Bone marrow (tissue), 2 donors: ENCODE measurements around the gene UBE4B.
A peak's percentile ranks its signal among the peaks of the same experiment; 100 is the strongest.
"Not testable (repeated sequence)": the region's sequence is repeated elsewhere in the genome, so short reads cannot be mapped to it uniquely, and the experiment has no call there.

Source experiments
- DNase-seq, 2 donors: peaks; one replicate each; lab custom pipeline; 2025; lab: John Stamatoyannopoulos, UW

Gene UBE4B

DNA sequence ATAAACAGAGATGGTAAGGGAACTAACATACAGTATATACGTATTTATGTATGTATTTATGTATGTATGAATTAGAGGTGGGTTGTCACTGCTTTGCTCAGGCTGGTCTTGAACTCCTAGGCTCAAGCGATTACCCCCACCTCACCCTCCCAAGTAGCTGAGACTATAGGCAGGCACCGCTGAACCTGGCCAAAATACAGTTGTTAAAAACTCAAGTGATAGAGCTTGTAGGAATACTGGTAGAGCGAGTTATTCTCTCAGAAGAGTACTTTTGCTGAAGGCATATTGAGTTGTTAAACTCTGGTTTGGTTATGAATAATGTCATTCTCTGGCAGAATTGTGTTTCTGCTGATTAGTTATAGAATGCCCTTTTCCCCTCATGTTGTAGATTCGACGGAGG, 38.9 kb downstream of the UBE4B start:
- DNase-seq: no peak

DNA sequence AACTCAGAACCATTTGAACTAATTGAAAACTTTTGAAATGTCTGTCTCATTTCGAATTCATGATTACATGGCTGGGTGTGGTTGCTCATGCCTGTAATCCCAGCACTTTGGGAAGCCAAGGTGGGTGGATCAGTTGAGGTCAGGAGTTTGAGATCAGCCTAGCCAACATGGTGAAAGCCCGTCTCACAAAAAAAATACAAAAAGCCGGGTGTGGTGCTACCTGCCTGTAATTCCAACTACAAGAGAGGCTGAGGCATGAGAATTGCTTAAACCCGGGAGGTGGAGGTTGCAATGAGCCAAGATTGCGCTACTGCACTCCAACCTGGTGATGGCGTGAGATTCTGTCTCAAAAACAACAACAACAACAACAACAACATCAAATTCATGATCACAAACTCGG, 40.6 kb downstream of the UBE4B start:
- not testable (repeated sequence) for DNase-seq

DNA sequence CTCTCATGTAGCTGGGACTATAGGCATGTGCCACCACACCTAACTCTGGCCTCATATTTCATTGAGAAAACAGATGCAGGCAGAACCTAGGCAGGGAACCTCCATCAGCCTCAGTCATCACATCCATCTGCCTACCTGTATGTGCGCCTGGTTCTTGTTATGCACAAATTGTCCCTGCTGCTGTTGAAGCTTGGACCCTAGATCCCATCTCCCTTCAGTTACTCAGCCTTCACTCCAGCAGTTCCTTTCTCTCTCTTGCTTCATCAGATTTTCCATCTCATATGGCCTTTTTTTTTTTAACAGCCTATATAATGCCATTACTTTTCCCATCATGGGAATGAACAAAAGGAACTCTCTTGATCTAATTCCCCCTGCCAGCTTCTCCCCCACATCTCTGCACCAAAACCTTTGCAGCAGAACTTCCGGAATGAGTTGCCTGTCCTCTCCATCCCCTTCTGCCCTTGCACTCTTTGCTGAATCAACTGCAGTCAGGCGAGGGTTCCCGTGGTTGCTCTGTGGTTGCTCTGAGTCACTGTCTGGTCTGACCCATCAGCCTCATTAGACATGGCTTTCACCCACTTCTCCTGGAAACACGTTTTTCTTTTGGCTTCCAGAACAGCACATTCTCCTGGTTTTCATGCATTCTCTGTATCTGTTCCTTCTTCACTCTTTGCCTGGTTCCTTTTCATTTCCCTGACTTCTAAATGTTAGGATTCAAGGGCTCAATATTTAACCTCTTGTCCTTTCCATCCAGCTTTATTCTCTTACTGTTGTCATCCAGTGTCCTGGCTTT, 41.5 kb downstream of the UBE4B start:
- DNase-seq: peak; percentile 21 to 96

DNA sequence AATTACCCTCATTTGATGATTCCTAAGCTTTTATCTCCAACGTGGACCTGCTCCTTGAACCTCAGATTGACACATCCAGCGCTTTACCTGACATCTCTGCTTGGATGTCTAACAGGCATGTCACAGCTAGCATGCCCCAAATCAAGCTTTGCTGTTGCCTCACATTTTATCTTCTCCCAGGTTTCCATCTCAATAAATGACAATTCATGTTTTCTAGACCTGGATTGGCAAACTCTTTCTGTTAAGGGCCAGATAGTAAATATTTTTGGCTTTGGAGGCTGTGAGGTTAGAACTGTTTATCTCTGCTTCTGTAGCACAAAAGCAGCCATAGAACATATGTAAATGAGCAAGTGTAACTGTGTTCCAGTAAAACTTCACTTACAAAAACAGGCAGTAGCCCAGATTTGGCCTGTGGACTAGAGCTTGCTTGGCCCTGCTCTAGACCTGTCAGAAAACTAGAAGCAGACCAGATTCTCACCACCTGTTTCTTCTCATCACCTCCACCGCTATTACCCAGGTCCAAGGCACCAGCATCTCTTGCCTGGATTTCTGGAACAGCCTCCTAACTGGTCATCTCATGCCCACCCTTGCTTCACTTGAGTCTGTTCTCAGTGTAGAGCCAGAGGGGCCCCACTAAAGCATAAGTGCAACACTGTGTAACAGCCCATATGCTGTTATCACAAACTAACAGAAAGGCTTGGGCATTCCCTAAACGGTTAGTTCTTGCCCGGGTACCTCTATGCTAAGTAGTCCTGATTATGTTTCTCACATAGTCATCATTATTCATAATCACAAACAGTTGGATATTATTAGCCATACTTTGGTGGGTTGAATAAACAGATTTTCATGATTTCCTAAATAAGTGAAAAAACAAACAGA, 42.3 kb downstream of the UBE4B start:
- DNase-seq: no peak

DNA sequence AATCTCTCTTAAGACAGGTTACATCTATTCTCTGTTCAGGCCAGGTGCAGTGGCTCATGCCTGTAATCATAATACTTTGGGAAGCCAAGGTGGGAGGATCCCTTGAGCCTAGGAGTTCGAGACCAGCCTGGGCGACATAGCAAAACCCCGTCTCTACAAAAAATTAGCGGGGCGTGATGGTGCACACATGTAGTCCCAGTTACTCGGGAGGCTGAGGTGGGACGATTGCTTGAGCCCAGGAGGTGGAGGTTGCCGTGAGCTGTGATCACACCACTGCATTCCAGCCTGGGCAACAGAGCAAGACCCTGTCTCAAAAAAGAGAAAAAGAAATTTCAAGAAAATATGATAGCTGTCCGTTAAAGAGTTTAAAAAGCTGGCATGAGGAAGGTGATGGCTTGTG, 43.0 kb downstream of the UBE4B start:
- DNase-seq: no peak

DNA sequence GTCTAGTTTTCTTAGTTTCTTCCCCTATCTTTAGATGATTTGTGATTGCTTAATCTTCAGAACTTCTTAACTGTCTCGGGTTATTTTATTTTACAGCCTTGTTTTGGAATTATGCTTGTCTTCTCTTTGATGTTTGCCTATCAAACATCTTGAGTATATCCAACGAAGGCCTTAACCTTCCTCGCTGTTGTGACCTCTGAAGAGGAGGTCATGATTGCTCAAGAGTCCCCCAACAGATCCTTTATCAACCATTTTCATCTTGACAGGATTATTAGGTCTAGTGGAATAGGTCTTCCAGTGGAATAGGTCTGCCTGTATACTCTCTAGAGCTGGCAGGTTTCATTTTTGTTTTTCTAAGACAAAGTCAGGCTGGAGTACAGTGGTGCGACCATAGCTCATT, 45.7 kb downstream of the UBE4B start:
- no peak for DNase-seq

DNA sequence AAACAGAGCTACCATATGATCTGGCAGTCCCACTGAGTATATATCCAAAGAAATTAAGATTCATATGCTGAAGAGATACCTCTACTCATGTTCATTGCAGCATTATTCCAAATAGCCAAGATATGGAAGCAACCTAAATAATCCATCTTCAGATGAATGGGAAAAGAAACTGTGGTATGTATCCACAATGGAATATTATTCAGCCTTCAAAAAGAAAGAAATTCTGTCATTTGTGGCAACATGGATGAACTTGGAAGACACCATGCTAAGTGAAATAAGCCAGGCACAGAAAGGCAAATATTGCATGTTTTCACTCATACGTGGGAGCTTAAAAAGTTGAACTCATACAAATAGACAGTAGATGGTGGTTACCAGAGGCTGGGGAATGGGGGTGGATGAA, 47.8 kb downstream of the UBE4B start:
- DNase-seq: no peak

DNA sequence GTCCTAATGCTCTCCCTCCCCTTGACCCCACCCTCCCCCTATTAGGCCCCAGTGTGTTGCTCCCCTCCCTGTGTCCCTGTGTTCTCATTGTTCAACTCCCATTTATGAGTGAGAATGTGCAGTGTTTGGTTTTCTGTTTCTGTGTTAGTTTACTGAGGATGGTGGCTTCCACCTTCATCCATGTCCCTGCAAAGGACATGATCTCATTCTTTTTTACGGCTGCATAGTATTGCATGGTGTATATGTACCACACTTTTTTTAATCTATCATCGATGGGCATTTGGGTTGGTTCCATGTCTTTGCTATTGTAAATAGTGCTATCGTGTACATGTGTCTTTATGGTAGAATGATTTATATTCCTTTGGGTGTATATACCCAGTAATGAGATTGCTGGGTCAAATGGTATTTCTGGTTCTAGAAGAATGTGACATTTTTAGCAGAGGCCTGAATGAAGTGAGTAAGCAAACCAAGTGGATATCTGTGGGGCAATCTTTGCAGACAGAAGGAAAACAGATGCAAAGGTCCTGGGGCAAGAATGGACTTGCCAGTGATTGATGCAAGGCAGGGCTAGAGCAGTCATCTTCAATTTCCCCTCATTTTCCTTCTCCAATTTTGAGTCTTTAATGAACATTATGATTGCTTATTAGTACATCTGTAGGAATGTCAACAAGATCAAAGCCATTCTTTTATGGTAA, 50.2 kb downstream of the UBE4B start:
- no peak for DNase-seq

DNA sequence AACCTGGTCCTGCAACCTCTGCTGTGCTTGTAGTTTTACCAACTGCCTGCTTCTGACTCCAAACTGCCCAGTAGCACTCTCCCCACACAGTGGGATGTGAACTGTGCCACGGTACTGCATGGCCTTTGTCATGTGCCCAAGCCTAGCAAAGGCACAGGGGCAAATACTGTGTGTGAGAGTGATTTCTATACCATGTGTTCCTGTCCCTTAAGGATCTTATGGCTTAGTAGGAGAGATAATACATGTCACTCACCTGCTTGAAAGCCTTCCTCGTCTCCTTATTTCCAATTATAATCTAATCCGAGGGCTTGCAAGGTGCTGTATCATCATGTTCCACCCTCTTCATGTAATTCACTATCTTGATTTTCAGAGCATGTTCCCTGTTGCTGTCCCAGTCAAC, 51.3 kb downstream of the UBE4B start:
- DNase-seq: no peak

DNA sequence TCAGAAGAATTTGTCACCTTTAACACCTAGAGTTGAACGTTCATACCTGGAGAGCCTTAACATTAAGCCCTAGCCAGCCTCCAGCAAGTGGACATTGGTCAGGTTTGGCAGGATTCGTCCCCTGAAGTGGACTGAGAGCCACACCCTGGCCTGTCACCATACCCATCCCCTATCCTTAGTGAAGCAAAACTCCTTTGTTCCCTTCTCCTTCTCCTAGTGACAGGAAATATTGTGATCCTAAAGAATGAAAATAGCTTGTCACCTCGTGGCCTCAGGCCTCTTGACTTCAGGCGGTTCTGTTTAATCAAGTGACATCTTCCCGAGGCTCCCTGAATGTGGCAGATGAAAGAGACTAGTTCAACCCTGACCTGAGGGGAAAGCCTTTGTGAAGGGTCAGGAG, 52.3 kb downstream of the UBE4B start:
- DNase-seq: no peak

DNA sequence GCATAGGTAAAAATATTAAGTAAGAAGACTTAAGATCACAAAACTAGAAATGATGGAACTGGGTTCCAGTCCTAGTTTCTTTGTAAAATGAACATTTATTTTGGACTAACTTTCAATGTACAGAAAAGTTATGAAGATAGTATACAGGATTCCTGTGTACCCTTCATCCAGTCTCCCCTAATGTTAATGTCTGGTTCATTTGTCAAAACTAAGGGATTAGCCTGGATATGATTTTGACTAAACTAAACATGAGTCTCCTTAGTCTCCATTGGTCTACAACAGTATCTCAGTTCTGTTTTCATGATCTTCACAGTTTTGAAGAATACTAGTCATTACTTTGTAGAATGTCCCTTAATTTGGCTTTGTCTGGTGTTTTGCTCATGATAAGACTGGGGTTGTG, 54.5 kb downstream of the UBE4B start:
- no peak for DNase-seq

DNA sequence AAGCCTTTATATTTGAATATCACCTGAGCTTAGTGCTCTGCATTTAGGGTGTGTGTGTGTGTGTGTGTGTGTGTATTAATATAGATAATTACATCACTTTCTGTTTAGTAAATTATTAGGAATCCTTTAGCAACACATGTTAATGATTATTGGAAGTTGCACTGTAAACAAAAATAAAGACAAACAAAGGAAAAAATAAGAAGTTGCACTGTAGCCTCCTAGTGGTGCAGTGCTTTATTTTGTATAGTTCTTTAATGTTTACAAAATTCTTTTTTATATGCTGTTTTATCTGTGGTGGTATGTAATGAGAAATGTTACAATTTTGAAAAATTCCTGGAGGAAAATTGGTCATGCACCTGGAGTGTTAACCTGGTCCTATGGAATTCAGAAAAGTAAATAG, 69.2 kb downstream of the UBE4B start:
- DNase-seq: no peak

DNA sequence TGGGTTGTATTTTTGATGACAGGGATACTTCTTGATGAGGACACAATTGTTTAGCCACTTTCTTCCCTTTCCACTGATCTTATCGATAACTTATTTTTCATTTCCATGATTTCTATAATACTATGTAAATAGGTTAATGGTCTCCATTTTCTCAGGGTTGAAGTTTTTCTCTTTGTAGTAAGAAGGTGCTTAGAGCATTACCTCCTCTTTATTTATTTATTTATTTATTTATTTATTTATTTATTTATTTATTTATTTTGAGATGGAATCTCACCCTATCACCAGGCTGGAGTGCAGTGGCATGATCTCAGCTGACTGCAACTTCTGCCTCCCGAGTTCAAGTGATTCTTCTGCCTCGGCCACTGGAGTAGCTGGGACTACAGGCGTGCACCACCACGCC, 70.4 kb downstream of the UBE4B start:
- DNase-seq: no peak

DNA sequence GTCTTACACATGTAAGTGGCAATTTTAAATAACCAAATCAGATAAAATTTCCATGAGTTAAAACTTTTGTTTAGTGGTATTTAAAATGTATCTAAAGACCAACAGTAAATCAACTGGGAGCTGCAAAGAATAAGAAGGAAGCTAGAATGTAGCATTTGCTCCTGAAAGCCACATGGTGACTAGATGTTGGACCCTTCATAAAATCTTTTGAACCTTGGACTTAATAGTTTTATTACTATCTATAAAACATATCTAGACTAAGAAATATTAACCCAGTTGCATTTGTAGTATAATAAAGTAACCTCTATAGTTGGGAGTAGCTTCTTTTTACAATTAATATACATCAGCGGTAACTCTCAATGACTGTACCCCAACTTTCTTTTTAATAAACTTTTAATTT, 72.1 kb downstream of the UBE4B start:
- DNase-seq: no peak

DNA sequence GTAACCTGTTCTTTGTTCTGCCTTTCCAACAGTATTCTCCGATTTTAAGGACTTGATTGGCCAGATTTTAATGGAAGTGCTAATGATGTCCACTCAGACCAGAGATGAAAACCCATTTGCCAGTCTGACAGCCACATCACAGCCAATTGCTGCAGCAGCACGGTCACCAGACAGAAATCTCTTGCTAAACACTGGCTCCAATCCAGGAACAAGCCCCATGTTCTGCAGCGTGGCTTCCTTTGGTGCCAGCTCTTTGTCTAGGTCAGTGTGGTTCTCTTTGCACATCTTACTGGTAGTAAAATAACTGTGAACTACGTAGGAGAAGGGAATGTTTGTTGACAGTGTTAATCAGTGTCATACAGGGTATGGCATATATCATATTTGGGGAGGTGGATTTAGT, 72.7 kb downstream of the UBE4B start:
- DNase-seq: no peak

DNA sequence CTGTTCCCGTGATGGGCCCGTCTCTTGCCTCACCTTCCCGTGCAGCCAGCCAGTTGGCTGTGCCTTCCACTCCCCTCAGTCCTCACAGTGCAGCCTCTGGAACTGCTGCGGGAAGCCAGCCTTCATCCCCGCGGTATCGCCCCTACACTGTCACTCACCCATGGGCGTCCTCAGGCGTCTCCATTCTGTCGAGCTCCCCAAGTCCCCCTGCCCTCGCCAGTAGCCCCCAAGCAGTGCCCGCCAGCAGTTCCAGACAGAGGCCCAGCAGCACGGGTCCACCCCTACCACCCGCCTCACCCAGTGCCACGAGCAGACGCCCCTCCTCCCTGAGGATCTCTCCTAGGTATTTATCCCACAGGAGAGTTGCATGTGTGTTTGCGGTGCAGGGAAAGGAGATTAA, 73.5 kb downstream of the UBE4B start:
- no peak for DNase-seq

DNA sequence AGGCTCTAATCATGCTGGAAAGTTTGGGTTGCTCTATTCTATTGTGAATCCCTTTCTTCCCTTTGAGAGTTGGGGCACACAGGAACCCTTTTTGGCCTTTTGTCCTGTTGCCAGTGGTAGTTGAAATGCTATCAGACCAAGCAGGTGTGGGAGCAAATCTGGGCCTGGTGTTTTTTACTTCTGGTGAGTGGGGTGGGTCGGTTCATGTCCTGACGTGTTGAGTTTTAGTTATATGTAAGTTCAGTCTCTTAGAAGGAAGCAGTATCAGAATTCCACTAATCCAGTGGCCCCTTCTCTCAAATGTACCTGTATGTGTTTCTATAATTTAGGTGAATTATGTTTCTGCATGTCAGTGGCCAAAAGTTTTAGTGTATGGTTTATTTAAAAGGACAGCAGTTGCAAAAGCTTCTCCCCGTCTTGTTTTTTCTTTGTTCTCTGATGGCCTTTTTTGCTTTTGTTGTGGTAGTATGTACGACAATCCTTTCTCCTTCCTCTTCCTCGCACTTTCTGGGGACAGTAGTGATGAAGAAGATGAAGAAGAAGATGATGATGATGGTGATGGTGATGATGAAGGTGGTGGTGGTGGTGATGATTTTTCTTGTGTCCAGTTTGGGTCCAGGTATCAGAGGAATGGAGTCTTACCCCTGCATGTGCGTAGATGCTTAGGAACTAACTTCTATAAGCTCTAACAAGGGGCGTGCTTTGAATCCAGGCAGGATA, 74.2 kb downstream of the UBE4B start:
- no peak for DNase-seq

DNA sequence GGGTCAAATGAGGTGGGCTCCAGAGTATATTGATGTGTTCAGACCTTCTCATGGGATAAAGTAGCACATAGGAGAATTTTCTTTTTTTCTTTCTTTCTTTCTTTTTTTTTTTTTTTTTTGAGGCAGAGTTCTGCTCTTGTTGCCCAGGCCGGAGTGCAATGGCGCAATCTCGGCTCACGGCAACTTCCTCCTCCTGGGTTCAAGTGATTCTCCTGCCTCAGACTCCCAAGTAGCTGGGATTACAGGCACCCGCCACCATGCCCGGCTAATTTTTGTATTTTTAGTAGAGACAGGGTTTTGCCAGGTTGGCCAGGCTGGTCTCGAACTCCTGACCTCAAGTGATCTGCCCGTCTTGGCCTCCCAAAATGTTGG, 74.7 kb downstream of the UBE4B start:
- not testable (repeated sequence) for DNase-seq

DNA sequence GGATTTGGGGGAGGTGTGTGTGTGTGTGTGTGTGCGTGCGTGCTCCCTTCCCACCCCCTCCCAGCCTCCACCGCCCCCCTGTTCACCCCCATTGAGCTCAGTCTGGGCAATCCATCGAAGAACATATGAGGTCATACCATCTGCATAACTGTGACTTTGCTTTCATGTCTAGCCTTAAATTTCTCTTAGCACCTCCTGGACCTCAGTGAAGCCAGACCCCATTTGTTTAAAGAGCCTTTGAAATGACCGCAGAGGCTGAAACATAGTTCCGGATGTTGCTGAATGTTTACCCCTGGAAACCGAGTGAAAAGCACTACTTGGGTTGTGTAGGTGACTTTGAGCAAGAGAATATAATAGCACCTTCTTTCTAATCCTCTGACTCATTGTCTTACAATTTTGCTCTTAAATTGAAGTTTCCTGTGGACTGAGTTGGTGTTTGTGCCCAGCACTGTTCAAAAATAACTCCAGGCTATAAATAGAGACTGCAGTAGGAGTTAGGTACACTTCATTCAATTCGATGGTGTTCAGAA, 75.4 kb downstream of the UBE4B start:
- no peak for DNase-seq

DNA sequence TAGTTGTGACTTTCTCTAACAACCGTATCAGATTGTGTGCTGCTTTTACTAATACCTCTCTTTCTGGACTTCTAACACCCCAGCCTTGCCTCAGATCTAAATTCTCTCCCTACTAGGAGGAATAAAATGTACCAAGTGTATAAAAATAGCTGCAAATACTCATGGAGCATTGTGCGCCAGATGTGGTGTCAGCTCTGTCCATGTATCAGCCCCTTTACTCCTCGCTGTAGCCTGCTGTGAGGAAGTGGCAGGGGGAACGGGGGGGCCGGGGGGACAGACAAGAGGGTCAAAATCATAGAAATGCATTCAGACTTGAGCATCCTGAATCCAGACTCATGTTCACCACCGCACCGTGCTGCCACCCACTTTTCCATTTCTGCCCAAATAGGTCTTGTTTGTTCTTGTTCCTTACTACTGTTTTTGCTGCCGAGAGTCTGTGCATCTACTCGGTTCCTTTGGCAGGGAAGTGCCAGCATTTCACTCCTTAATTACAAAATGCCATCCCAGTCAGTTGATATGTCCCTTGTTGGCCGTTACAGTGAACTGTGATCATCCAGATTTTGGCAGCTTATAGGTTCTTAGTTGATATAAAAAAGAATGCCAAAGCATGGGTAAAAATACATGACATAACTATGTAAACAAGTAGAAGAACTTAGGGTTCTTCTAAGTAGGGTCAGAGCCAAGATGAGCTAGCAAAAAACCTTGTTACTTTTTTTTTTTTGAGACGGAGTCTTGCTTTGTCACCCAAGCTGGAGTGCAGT, 76.4 kb downstream of the UBE4B start:
- no peak for DNase-seq

DNA sequence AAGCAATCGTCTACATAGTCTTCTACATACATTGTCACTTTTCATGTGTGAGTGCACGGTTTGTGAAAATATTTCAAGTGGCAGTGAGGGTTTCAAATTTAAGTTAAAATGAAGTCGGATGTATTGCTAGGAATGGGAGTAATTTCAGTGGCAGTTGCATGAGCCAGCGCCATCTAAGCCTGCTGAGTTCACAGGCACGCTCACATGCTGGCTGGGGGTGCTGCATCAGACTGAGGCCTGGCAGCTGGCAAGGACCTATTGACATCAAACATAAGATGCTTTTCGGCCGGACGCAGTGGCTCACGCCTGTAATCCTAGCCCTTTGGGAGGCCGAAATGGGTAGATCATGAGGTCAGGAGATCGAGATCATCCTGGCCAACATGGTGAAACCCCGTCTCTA, 80.7 kb downstream of the UBE4B start:
- DNase-seq: no peak
